ENCODE data around the gene AACS. TPM values are rescaled to one million over a fixed set of nuclear protein-coding genes. Genes with fewer than 3 reads are reported as not detected.
"Not testable (repeated sequence)": the region's sequence is repeated elsewhere in the genome, so short reads cannot be mapped to it uniquely, and the experiment has no call there.

AACS gene
- total RNA-seq = 25.1 and 25.2 TPM in 2 replicates

DNA sequence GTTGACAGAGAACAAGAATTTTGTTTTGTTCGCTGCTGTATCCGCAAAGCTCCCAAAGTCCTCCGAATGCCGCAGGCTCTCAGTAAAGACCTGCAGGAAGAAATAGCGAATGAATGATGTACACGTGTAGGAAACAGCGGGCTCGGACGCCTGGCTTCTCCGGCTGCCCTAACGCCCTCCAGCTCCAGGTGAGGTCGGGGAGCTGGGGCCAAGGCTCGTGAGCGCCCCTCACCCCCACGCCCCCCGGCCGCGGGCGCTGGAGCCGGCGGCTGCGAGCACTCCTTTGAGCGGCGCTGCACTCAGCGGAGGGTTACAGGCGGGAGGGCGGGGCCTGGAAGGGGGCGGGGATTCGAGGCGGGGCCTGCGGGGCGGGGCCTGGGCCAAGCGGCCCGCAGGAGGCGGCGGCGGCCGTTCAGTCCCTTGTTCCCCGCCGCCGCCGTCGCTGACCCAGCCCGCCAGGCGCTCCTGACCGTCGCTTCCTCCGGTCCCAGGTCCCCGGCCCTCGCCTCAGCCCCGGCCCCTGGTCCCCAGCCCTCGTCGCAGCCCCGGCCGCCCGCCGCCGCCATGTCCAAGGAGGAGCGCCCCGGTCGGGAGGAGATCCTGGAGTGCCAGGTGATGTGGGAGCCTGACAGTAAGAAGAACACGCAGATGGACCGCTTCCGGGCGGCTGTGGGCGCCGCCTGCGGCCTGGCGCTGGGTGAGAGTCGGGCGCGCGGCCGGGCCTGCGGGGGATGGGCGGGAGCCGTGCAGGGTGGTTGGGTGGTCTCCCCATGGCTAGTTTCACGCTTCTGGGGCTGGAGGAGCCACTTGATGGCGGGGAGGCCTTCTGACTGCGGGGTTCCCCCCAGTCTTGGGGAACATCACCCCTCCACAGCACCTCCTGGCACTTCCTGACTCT lies at the start of gene AACS:
Gene AACS (plus strand): TSS at position 415 of the 898 bp plus-strand sequence. CDS start 150 bp downstream, at position 565.
- intact Hi-C loops (cut with micrococcal nuclease) = loop anchor here (1.0 to 5.0 kb wide), 6 partner anchors 16 to 202 kb away; partner anchors contain the start of genes BRI3BP, DHX37 and SCARB1

DNA sequence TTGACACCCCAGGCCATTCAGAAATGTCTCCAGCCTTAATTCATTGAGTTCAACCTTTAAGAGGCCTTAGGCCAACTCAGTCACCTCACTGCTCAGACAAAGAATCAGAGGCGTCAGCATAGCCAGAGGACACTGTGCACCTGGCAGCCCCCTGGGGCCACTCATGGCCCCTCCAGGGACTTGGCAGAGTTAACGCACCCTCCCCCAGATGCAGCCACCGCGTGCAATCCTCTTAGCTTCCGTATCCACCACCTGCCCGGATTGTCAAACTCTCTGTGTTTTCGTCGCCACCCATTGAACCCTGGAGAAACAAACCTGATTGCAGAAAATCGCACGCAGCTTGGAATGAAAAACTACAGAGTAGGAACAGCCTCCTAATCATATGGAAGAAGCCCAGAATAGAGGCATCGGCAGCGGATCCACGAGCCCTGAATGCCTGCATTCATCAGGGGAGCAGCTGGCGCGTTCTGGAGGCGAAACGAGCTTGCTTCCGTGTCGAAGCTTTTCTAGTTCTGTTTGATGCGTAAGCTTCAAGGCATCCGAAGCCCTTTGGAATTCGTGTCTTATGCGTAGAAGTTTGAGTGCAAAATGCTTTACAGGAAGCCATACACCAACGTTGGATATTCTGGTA lies 49.4 kb upstream of the AACS start:
- intact Hi-C loops (cut with micrococcal nuclease) = no loop called here

GRCh38 chr12:125017801-125018200 lies 47.4 kb upstream of the AACS start:
- intact Hi-C loops (cut with micrococcal nuclease) = no loop called here

- intact Hi-C loops (cut with micrococcal nuclease) = no loop called here
Measured at GRCh38 chr12:125018356-125018755, 46.9 kb upstream of the AACS start.

DNA sequence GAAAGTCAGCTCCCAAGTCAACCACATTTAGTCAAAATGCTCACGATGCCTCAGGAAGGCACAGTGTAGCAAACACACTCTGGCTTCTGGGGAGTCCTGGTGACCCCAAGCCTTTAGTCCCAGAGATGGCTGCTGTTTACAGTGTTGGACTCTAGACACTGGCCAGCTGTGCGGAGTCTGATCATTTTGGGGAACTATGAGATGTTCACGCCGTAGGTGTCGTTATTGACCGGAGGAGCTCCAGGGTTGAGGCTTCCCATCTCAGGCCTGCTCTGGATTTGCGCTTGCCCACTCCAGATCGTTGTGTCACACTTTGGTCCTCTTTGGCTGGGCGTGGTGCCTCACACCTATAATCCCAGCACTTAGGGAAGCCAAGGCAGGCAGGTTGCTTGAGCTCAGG lies 44.1 kb upstream of the AACS start:
- intact Hi-C loops (cut with micrococcal nuclease) = no loop called here

DNA sequence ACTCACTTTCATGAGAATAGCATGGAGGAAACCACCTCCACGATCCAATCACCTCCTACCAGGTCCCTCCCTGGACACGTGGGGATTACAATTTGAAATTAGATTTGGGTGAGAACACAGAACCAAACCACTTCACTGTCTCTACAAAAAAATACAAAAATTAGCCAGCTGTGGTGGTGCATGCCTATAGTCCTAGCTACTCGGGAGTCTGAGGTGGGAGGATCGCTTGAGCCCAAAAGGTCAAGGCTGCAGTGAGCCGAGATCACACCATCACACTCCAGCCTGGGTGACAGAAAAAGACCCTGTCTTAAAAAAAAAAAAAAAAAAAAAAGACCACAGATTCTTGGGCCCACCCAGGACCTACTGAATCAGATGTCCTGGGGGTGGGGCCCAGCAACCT lies 43.5 kb upstream of the AACS start:
- intact Hi-C loops (cut with micrococcal nuclease) = no loop called here

DNA sequence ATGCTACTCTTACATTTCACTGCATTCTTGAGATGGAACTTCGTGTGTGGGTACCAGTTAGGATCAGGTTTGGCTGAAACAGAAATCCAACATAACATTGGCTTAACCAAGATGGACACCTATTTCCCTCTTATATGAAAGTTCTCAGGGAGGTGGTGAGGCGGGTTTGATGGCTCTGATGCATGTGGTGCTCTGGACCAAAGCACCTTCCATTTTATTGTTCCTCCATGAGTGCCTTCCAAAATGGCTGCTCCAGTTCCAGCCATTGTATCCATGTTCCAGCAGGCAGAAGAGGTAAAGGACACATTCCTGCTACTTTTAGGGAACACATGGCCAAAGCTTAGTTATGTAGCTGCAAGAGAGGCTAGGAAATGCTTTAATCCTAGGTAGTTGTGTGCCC lies 42.2 kb upstream of the AACS start:
- intact Hi-C loops (cut with micrococcal nuclease) = no loop called here

DNA sequence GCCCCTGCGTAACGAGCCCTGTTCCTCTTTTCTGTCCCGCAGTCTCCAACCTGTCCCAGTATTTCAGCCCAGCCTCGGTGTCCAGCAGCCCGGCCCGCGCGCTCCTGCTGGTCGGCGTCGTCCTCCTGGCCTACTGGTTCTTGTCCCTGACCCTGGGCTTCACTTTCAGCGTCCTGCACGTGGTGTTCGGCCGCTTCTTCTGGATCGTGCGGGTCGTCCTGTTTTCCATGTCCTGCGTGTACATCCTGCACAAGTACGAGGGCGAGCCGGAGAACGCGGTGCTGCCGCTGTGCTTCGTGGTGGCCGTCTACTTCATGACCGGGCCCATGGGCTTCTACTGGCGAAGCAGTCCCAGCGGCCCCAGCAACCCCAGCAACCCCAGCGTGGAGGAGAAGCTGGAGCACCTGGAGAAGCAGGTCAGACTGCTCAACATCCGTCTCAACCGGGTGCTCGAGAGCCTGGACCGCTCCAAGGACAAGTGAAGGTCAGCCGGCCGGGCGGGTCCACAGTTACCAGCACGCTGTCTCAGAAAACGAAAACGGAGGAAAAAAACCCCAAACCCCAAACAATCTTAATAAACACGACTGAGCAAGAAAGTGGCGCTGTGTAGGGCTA lies 40.2 kb upstream of the AACS start:
- intact Hi-C loops (cut with micrococcal nuclease) = no loop called here

- intact Hi-C loops (cut with micrococcal nuclease) = no loop called here
Measured at GRCh38 chr12:125025606-125026235, 39.5 kb upstream of the AACS start.

DNA sequence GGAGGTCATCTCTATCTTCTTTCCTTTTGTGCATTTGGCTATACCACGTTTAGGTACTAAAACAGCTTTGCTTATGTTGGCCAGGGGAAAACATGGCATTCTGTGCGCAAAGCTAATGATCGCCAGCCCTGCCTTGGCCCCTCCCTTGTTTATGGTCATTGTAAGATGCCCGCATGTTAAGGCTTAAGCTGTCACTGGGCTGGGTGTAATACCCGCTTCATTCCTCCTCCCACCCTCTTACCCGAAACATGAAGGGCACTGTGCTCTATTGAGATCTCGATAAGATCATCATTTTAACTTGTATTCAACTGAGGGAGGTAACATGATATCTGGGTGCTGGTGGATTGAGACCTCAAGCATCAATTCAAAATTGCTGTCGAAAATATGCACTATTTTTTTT lies 37.1 kb upstream of the AACS start:
- intact Hi-C loops (cut with micrococcal nuclease) = no loop called here

- intact Hi-C loops (cut with micrococcal nuclease) = no loop called here
Measured at GRCh38 chr12:125029761-125030358, 35.4 kb upstream of the AACS start.

DNA sequence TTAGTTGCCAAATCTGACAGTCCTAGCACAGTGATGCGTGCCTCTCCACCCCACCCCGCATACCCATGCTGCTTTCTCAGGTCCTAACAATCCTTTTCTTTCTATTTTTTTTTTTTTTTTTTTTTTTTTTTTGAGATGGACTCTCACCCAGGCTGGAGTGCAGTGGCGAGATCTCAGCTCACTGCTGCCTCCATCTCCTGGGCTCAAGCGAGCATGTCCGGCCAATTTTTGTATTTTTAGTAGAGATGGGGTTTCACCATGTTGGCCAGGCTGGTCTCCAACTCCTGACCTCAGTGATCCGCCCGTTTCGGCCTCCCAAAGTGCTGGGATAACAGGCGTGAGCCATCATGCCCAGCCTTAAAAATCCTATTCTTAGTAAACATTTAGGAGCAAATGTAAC lies 33.8 kb upstream of the AACS start:
- intact Hi-C loops (cut with micrococcal nuclease) = not testable (repeated sequence)

- intact Hi-C loops (cut with micrococcal nuclease) = no loop called here
Measured at GRCh38 chr12:125032466-125033152, 32.6 kb upstream of the AACS start.

- intact Hi-C loops (cut with micrococcal nuclease) = no loop called here
Measured at GRCh38 chr12:125033288-125033687, 31.9 kb upstream of the AACS start.

GRCh38 chr12:125038976-125039625 lies 26.1 kb upstream of the AACS start:
- intact Hi-C loops (cut with micrococcal nuclease) = no loop called here

GRCh38 chr12:125049093-125049458 lies 16.2 kb upstream of the AACS start:
- intact Hi-C loops (cut with micrococcal nuclease) = loop anchor here (1.0 to 5.0 kb wide), 7 partner anchors 16 to 482 kb away; partner anchors contain the start of genes AACS, BRI3BP, DHX37 and NCOR2

GRCh38 chr12:125050446-125050845 lies 14.8 kb upstream of the AACS start:
- intact Hi-C loops (cut with micrococcal nuclease) = no loop called here

GRCh38 chr12:125050868-125051267 lies 14.4 kb upstream of the AACS start:
- intact Hi-C loops (cut with micrococcal nuclease) = no loop called here

GRCh38 chr12:125053821-125054220 lies 11.4 kb upstream of the AACS start:
- intact Hi-C loops (cut with micrococcal nuclease) = no loop called here

DNA sequence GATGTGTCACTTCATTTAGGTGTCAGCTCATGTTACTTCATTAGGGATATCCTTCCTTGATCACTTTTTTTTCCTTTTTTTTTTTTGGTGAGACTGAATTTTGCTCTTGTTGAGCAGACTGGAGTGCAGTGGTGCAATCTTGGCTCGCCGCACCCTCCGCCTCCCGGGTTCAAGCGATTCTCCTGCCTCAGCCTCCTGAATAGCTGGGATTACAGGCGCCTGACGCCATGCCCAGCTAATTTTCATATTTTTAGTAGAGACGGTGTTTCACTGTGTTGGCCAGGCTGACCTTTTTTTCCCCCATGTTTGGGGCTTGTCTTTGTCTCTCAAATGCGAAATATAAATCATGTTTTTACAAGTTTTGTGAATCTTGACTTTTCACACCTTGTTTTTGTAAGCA lies 9.6 kb upstream of the AACS start:
- intact Hi-C loops (cut with micrococcal nuclease) = no loop called here

All from T-helper 1 cell treated with Interleukin-12 subunit alpha and Interleukin-12 subunit beta and Interleukin-4 antibody, amounts not matched to agents 30 ng/mL and 1 ng/mL, for 36 hours (primary cell).